ENCODE data around the gene TCF20. TPM values are rescaled to one million over a fixed set of nuclear protein-coding genes. Genes with fewer than 3 reads are reported as not detected.

The TCF20 gene
- total RNA-seq, 1 donor from 2014 or later = 21.9 TPM

DNA sequence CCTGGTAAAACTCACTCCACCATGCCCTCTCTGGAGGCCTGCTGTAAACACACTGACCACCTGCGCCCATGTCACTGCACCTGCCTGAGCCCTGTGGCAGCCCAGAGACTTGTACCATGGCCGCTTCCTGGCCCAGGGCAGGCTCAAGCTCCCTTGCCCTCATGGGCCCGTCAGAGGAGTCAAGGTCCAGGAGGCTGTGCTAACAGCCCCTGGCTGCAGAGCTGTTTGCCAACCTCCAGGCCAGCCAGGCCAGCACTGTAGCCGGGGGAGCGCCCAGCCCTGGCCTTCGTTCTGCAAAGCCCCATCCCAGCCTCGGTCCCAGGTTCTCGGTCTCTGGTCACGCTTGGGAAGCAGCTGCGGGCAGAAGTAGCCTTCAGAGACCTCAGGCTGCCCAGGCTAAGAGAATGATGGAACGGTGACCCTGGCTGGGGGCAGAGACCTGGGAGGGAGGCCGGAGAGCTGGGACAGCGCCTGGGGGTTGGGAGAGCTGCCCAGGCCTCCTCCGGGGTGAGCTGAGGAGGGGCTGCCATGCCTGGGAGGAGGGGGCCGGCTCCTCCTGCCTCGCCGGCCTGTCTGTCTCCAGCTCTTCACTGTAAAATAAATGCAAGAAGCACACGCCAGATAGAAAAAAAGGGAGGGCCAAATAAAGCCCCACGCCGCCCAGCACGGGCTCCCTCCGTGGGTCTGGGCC lies 11.9 kb upstream of the TCF20 start:
- DNase-seq (ENCODE audit: low read depth, low spot score) = no peak

- no peak for DNase-seq (ENCODE audit: low read depth, low spot score)
These were observed 11.3 kb upstream of the TCF20 start for GRCh38 chr22:42281706-42282251.

GRCh38 chr22:42281284-42281683 lies 10.8 kb upstream of the TCF20 start:
- DNase-seq (ENCODE audit: low read depth, low spot score) = no peak

DNA sequence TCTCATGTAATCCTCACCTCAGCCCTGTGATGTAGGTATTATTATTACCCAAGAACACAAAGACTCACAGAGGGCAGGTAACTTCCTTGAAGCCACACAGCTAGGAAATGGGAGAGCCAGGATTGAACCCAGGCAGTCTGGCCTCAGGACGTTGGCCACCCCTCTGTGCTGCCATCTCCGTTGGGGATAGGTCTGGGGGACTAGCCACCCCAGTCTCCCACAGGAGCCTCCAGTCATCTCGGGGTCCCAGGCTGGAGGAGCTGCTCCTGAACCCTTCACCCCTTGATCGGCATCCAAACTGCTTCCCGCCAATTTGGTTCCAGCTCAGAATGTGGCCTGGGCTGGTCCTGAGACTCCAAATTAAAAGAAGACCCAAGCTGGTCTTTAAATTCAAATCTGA lies 10.4 kb upstream of the TCF20 start:
- no peak for DNase-seq (ENCODE audit: low read depth, low spot score)

DNA sequence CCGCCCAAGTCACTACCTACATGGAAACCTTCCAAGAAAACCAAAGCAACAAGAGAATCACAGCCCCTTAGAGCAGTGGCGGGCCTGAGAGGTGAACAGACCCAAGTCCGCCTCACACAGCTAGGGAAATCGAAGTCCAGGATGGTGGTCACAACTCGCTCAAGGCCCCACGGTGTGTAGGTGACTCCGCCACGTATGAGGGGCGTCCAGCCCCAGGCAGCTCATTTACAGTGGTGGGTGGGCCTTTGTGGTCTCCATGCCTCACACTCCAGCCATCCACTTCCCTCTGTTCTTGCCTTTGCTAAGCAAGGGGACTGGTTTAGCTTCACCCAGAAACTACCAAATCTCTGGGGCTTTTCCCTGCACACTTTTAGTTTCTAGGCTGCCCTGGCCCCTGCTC lies 9.7 kb upstream of the TCF20 start:
- no peak for DNase-seq (ENCODE audit: low read depth, low spot score)

GRCh38 chr22:42279425-42280020 lies 9.1 kb upstream of the TCF20 start:
- no peak for DNase-seq (ENCODE audit: low read depth, low spot score)

DNA sequence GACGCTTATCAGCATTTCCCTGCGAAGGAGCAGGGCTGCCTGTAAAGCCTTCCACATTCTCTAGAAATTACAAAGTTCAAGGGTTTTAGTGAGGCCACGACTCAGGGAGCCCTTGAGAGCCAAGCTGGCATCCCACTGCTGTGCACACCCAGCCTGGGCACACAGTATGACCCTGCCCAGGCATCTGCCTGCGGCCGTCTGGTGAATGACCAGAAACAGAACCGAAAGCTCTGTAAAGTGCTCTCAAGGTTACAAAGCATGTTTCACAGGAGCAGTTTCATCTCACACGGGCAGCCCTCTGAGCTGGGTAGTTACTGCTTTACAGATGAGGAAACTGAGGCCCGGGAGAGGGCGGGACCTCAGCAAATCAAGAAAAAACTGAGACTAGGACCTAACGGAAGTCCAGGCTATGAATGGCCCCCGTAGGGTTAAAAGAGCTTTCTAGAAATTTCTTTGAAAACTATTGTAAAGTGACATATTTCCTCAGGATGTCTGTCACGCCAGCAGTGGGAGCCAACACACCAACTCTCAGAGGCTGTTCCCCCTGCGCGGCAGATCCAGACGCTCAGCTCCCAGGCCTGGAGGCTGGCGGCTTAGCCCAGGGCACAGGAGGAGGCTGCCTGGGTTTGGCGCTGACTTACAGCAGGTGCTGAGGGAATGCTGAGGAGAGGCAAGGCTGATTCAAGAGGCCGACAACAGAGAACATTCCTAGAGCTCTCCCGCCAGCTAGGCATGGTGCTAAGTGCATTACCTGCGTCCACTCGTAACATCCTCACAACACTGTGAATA lies 7.7 kb upstream of the TCF20 start:
- no peak for DNase-seq (ENCODE audit: low read depth, low spot score)

DNA sequence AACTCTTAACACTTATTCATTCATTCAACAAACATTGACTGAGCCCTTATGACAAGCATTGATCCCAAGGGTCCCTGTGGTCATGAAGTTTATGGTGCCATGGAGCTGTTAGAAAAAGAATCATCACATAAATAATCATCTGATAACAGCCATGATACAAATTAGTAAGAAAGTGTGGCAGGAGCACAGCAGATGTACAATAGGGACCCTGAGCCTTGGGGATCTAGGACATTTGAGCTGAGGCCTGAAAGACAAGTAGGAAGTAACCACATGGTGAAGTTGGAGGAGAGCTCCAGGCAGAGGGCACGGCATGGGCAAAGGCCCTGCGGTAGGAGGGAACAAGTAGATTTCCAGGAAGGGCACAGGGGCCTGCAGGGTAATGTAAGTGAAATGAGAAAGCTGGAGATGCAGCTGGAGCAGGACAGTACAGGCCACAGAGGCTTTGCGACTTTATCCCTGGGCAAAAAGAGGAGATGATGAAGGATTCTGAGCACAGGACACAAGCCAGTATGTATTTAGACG lies 6.8 kb upstream of the TCF20 start:
- no peak for DNase-seq (ENCODE audit: low read depth, low spot score)

GRCh38 chr22:42275970-42276369 lies 5.5 kb upstream of the TCF20 start:
- DNase-seq (ENCODE audit: low read depth, low spot score) = no peak

DNA sequence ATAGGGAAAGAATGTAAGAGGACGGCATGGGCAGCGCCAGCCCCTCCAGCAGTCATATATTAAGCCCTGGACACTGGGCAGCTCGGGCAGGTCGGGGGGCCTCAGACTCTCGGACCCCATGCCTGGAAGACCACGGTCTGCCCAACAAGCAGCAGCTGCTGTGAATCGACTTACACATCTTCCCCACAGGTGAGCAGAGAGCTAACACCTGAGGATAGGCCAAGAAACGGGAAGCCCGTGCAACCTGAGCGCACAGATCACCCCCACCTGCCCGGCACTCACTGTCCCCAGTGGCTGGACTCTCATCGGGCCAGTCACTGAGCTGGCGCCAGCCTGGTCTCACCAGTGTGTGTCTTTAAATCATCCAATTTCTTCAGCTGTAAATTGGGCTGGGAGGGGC lies 4.7 kb upstream of the TCF20 start:
- no peak for DNase-seq (ENCODE audit: low read depth, low spot score)

DNA sequence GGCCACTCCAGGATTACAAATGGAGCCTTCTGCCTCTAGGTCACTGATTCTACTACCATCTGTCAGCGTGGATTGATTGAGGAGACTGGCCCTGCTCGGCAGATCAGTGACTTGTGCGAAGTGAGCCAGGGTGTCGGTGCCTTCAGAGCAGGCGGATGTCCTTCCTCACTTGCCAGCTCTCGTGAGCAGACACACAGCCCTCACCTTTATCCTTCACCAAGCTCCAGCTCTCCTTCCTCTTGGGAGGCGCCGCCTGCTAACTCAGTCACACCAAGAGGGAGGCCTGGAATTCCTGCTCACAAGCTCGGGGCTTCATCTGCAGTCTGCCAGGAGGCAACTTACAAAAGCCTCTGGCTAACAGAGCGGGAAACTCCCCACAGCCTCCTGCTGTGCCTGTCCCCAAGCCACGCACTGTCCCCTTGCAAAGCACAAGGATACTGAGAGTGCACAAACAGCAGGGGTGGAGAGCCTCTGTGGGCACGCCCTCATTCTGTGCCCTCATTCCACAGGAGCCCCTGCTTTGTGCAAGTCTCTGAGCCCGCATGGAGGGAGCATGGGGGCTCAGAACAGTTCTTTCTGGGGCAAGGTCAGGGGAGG lies 3.5 kb upstream of the TCF20 start:
- DNase-seq (ENCODE audit: low read depth, low spot score) = no peak

GRCh38 chr22:42272431-42272999 lies 2.1 kb upstream of the TCF20 start:
- no peak for DNase-seq (ENCODE audit: low read depth, low spot score)

DNA sequence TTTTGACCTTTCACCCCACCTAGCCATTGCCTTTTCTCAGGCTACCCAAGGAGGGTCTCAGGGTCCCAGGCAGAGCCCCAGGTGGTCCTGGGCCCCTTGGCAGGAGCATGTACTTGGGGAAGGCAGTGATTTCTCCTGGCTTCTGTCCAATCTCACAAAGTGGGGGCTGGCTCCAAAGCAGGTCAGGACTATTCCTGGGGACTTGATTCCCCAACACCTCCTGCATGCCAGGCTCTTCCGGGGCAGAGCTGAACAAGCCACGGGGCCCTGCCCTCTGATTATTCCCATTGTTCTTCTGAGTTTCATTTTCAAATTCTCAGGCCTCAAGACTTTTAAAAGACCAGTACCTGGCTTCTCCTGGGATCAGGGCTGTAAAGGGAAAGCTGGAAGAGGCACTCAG lies 1.5 kb upstream of the TCF20 start:
- DNase-seq (ENCODE audit: low read depth, low spot score) = no peak

- no peak for DNase-seq (ENCODE audit: low read depth, low spot score)
These were observed 849 bp upstream of the TCF20 start for GRCh38 chr22:42271191-42271813.

- DNase-seq (ENCODE audit: low read depth, low spot score) = no peak
These were observed 310 bp downstream of the TCF20 start for GRCh38 chr22:42270176-42270509.

DNA sequence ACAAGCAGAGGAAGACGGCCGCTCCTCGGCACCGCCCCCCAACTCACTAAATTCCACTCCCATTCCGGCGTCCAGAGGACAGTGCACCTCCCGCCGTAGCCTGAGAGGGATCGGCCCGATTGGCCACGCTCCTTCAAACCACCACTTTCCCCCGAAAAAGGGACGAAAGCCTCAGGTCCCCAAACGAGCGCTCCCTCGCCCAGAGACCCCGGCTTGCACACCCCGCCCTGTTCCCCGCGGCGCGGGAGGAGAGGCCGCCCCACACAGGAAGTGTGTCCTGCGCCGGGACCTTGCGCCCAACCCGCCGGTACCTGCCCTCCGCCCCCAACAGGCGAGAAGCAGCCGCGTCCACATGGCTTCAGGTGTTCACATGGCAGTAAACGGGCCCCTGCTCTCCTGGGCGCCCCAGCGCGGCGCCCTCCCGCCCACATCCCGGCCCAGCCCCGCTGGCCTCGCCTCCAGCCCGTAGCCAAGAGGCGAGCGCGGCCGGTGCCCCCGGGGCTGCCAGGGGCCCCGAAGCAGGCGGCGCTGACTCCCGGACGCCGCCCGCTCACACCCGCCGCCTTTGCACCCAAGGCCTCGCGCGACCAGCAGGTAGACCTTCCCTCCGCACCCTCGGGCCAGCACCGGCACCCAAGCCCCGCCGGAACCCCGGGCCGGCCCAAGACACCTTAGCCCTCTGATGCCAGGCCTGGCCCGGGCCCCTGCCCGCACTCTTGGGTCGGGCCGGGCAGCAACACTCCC lies 849 bp downstream of the TCF20 start:
- no peak for DNase-seq (ENCODE audit: low read depth, low spot score)

- DNase-seq (ENCODE audit: low read depth, low spot score) = no peak
These were observed 1.5 kb downstream of the TCF20 start for GRCh38 chr22:42268852-42269410.

DNA sequence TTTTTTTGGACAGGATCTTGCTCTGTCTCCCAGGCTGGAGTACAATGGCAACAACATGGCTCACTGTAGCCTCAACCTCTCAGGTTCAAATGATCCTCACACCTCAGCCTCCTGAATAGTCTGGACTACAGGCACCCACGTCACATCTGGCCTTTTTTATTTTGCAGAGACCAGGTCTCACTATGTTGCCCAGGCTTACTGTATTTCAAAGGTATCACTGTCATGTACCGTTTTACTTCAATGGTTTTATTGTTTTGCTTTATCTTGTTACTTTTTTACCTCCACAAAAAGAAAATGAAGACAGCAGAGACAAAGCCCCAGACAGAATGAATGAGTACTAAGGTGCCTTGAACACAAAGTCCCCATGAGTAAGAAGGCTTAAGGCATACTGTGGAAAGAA lies 5.1 kb downstream of the TCF20 start:
- DNase-seq (ENCODE audit: low read depth, low spot score) = no peak

DNA sequence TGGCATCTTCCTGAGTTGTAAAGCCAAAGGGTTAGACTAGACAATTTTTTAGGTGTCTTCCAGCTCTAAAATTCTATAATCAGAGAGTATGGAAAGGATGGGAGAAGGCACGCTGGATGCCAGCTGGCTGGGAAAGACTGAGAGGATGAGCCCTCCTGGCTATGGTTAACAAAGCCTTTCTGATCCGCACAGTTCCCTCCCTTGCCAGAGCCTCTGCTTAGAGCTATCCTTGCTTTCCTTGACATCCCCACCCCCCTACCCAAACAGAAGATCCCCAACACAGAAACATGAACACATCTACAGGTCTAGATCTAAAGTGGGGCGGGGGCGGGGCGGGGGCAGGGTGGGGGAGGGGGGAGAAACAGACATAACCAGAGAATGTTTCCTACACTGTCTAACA lies 6.5 kb downstream of the TCF20 start:
- DNase-seq (ENCODE audit: low read depth, low spot score) = no peak

DNA sequence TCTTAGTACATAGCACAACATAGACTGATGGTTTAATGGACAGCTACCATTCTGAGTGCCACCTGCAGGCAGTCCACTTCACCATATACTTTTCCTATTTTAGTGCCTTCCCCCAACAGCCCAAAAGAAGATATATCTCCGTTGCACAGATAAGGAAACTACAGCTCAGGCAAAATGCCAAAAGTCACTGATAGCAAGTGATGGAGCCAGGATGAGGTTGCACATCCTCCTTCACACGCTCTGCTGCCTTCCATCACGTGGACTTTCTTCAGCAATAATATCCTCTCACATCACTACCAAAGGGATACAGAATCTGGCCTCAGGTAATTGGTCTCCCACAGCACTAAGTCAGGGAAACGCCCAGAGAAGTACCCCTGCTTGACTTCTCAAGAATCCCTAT lies 7.5 kb downstream of the TCF20 start:
- DNase-seq (ENCODE audit: low read depth, low spot score) = no peak
